ENCODE measurements around the gene EMB. TPM values are rescaled to one million over a fixed set of nuclear protein-coding genes. Genes with fewer than 3 reads are reported as not detected.
"Not testable (repeated sequence)": the region's sequence is repeated elsewhere in the genome, so short reads cannot be mapped to it uniquely, and the experiment has no call there.

The EMB gene
- total RNA-seq: 10 to 100 TPM; 22.4 to 23.9 TPM

- Histone ChIP-seq H3K27me3 (replicated peaks; ENCODE audit: insufficient read depth) (no peaks in the 10 kb centered on the region), H3K27ac (peak within 1 kb of the TSS; percentile 48 to 73), H3K9me3 (no peaks in the 10 kb centered on the region), H3K4me1 (replicated peaks) (no peaks in the 10 kb centered on the region), H3K36me3 (no peaks in the 10 kb centered on the region), H3K4me3 (peak within 1 kb of the TSS; percentile 50 to 60)
- intact Hi-C loops (cut with DNase I): no loop called here
- DNase-seq (ENCODE audit: low spot score): peak; percentile 53
- under 1% methylated on average over 54 of the region's 80 CpGs for WGBS
- TF ChIP-seq POLR2A (IDR thresholded peaks at IDR 0.05) (no peak), CTCF (IDR thresholded peaks at IDR 0.05) (no peak)
Measured at GRCh38 chr5:50440651-50441492, at the start of gene EMB. Gene EMB, minus strand, starts transcription at chr5:50441288. Its CDS starts 137 bp downstream, at chr5:50441151.

DNA sequence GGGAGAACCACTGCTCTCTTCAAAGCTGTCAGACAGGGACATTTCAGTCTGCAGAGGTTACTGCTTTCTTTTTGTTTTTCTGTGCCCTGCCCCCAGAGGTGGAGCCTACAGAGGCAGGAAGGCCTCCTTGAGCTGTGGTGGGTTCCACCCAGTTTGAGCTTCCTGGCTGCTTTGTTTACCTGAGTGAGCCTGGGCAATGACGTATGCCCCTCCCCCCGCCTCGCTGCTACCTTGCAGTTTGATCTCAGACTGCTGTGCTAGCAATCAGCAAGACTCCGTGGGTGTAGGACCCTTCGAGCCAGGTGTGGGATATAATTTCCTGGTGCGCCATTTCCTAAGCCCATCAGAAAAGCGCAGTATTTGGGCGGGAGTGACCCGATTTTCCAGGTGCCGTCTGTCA is 48.4 kb upstream of the EMB start:
- 90% methylated on average over 10 of the region's 10 CpGs for WGBS
- H3K27me3 ChIP-seq (replicated peaks; ENCODE audit: insufficient read depth); H3K36me3 ChIP-seq; intact Hi-C loops (cut with DNase I); H3K9me3 ChIP-seq; H3K4me1 ChIP-seq (replicated peaks); DNase-seq (ENCODE audit: low spot score); H3K4me3 ChIP-seq; H3K27ac ChIP-seq: not testable (repeated sequence)

DNA sequence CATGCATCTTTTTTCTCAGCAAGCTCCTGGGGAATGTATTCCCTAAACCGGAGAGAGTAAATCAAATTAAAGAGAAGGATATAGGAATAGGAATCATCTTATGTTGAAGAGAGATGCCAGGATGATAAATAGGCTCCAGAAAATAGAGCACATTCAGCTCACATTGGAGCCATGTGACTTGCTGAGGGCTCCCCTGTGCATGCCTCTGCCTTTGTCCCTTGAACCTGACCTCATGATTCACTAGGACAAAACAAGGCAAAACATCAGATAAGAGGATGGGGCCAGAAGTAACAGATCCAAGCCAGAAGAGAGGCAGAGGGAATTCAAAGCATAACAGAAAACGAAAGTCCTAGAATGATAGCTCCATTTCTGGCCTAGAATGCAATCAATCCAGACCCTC is 37.7 kb upstream of the EMB start:
- WGBS: 83% methylated on average over 2 of the region's 2 CpGs
- H3K27ac ChIP-seq; H3K9me3 ChIP-seq; H3K4me3 ChIP-seq; intact Hi-C loops (cut with DNase I); DNase-seq (ENCODE audit: low spot score); H3K36me3 ChIP-seq; H3K27me3 ChIP-seq (replicated peaks; ENCODE audit: insufficient read depth); H3K4me1 ChIP-seq (replicated peaks): not testable (repeated sequence)

DNA sequence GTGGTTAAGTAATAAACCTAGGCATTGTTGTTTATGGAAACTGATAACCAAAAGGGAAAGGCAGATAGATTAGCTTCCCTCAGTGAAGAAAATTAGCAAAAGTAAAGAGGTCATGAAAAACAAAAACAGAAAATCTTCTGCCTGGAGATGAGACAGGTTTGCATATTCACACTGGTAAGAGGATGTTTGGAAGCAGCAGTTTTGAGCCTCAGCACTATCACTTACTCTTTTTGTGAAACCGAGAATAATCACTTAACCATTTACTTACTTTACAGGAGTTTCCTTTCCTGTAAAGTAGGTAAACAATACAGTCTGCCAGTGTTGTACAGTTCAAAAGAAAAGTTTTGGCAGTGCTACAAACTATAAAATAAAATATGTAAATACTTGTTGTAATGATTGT is 35.5 kb upstream of the EMB start:
- Histone ChIP-seq H3K9me3 (no peaks in the 10 kb centered on the region), H3K36me3 (no peaks in the 10 kb centered on the region), H3K27me3 (replicated peaks; ENCODE audit: insufficient read depth) (no peaks in the 10 kb centered on the region), H3K4me1 (replicated peaks) (no peaks in the 10 kb centered on the region), H3K4me3 (no peak overlapping the region), H3K27ac (no peak overlapping the region)
- 17% methylated on average over 1 of the region's 1 CpG for WGBS
- intact Hi-C loops (cut with DNase I): no loop called here
- no peak for TF ChIP-seq POLR2A (IDR thresholded peaks at IDR 0.05)
- TF ChIP-seq CTCF (IDR thresholded peaks at IDR 0.05): no peak
- no peak for TF ChIP-seq POLR2AphosphoS5 (IDR thresholded peaks at IDR 0.05)
- no peak for DNase-seq (ENCODE audit: low spot score)

GRCh38 chr5:50465015-50465414 is 23.9 kb upstream of the EMB start:
- H3K27ac ChIP-seq; H3K9me3 ChIP-seq; H3K4me1 ChIP-seq (replicated peaks); intact Hi-C loops (cut with DNase I); H3K4me3 ChIP-seq; H3K36me3 ChIP-seq; DNase-seq (ENCODE audit: low spot score); H3K27me3 ChIP-seq (replicated peaks; ENCODE audit: insufficient read depth): not testable (repeated sequence)
- 90% methylated on average over 23 of the region's 23 CpGs for WGBS

DNA sequence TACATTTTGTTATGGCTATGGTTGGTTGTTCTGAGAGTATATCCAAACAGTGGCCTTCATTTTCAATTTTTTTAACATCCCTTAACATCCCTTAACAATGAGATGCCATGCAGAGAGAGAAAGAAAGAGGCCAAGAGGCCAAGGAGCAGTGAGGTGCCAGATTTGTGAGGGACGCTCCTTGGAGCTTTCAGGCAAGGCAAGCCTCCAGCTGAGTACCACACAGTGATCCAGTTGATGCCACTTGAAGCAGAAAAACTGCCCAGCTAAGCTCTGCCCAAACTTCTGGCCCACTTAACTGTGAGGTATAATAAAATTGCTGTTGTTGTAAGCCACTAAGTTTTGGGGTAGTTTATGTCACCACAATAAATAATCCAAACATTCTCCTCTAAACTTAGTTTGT is 22.6 kb upstream of the EMB start:
- TF ChIP-seq POLR2AphosphoS5 (IDR thresholded peaks at IDR 0.05) (no peak), POLR2A (IDR thresholded peaks at IDR 0.05) (no peak), CTCF (IDR thresholded peaks at IDR 0.05) (no peak)
- WGBS: 81% methylated on average over 1 of the region's 1 CpG
- no peaks in the 10 kb centered on the region for H3K4me1 ChIP-seq (replicated peaks)
- no peak overlapping the region for H3K4me3 ChIP-seq
- no peaks in the 10 kb centered on the region for H3K36me3 ChIP-seq
- H3K27ac ChIP-seq: no peak overlapping the region
- H3K27me3 ChIP-seq (replicated peaks; ENCODE audit: insufficient read depth): no peaks in the 10 kb centered on the region
- DNase-seq (ENCODE audit: low spot score): no peak
- no peaks in the 10 kb centered on the region for H3K9me3 ChIP-seq
- intact Hi-C loops (cut with DNase I): no loop called here
